K562 (cell line): ENCODE results near the gene ATP6V0A1. TPM values are rescaled to one million over a fixed set of nuclear protein-coding genes. Genes with fewer than 3 reads are reported as not detected.

Source experiments
- CHCHD3 ChIP-seq: fragments of 250-450 bp; sonication (Bioruptor Pico); IDR thresholded peaks from 2 replicates; pipeline ENCODE4 v2.1.2; 2022; ENCODE audit warnings: mild to moderate bottlenecking
- FOS ChIP-seq: IDR thresholded peaks from 3 replicates; pipeline ENCODE4 v1.6.1; 2011; ENCODE audit not compliant: insufficient read length; ENCODE audit errors: extremely low read depth
- FOXJ2 ChIP-seq: fragments of 200-800 bp; sonication (Bioruptor generic); IDR thresholded peaks from 2 replicates; pipeline ENCODE4 v1.6.1; 2016; ENCODE audit warnings: missing genetic modification characterization, missing compliant biosample characterization
- MAFK ChIP-seq: IDR thresholded peaks from 2 replicates; pipeline ENCODE4 v1.6.1; 2011; ENCODE audit warnings: low read length, improper control_type of control experiment
- NFIX ChIP-seq: fragments of 250-450 bp; sonication (Bioruptor Pico); IDR thresholded peaks from 2 replicates; pipeline ENCODE4 v1.4.0; 2020; ENCODE audit warnings: low read depth, mild to moderate bottlenecking, moderate library complexity
- RFX5 ChIP-seq: IDR thresholded peaks from 2 replicates; pipeline ENCODE4 v1.6.1; 2011; ENCODE audit warnings: low read depth, mild to moderate bottlenecking, improper control_type of control experiment, low read length
- ZNF217 ChIP-seq: sonication (generic); formaldehyde crosslinking; IDR thresholded peaks from 2 replicates; pipeline ENCODE4 v1.8.0; 2022; ENCODE audit warnings: mild to moderate bottlenecking, missing genetic modification reagents
- polyA plus RNA-seq, 8 experiments: library from polyadenylated mRNA; depleted of rRNA in 4 of 8; stranded (reverse) in 5 of 8; unstranded in 3 of 8; fragments of >200 nt; fragmentation: Nextera tagmentation in 2 of 8; fragmentation: Illumina TruSeq in 1 of 8; extraction: Ambion mirVana in 2 of 8; extraction: Trizol in 1 of 8; gene quantifications; 2 replicates each; pipeline versions ENCODE4 v1.2.1 to v1.2.3, GENCODE V29; 2011 to 2014; ENCODE audit warnings: inconsistent platforms in 1 of 8, missing spikeins in 1 of 8
- total RNA-seq, 7 experiments: library from RNA; depleted of rRNA in 6 of 7; stranded (reverse); fragments of >200 nt in 6 of 7; fragmentation: Illumina TruSeq in 2 of 7; extraction: Trizol in 2 of 7; gene quantifications; 2 replicates each; pipeline versions ENCODE4 v1.2.1 to v1.2.3, GENCODE V29; 2011 to 2021; ENCODE audit warnings: low replicate concordance in 1 of 7
- TF ChIP-seq, protein P1 (sequence below): fragments of 250-450 bp; sonication (Bioruptor Pico); IDR thresholded peaks from 2 replicates; pipeline ENCODE4 v1.4.0; 2020
- TF ChIP-seq, protein P2 (sequence below): fragments of 250-450 bp; sonication (Bioruptor Pico); IDR thresholded peaks from 2 replicates; pipeline ENCODE4 v1.5.0; 2021; ENCODE audit warnings: mild to moderate bottlenecking, borderline replicate concordance
- TF ChIP-seq, protein P3 (sequence below): fragments of 250-450 bp; sonication (Bioruptor Pico); IDR thresholded peaks from 2 replicates; pipeline ENCODE4 v1.9.0; 2021; ENCODE audit warnings: mild to moderate bottlenecking, inconsistent platforms

The ATP6V0A1 gene
- total and polyA plus RNA-seq, 9 of the 15 experiments (the other 6 are each of a cell fraction or from before 2014, with no cell fraction given) = 11.8 to 158 (median 75.5) TPM

DNA sequence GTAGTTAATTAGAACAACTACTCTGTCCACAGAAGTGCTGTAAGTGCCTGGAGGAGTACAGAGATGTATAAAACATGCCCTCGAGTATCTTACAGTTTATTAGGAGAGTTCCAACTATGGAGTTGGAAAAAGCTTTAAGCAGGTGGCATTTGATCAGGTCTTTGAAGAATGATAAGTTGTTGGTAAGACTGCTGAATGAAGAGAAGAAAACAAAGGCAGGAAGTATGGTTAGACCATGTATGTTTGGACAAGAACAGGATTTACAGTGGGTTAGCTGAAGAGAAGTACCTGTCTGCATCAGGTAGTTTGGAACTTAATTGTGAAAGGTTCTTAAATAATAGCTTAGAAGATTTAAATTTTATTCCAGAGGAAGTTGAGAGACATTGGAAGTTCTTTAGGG lies 29.4 kb downstream of the ATP6V0A1 start (continued):
- TF ChIP-seq, protein P1, sequence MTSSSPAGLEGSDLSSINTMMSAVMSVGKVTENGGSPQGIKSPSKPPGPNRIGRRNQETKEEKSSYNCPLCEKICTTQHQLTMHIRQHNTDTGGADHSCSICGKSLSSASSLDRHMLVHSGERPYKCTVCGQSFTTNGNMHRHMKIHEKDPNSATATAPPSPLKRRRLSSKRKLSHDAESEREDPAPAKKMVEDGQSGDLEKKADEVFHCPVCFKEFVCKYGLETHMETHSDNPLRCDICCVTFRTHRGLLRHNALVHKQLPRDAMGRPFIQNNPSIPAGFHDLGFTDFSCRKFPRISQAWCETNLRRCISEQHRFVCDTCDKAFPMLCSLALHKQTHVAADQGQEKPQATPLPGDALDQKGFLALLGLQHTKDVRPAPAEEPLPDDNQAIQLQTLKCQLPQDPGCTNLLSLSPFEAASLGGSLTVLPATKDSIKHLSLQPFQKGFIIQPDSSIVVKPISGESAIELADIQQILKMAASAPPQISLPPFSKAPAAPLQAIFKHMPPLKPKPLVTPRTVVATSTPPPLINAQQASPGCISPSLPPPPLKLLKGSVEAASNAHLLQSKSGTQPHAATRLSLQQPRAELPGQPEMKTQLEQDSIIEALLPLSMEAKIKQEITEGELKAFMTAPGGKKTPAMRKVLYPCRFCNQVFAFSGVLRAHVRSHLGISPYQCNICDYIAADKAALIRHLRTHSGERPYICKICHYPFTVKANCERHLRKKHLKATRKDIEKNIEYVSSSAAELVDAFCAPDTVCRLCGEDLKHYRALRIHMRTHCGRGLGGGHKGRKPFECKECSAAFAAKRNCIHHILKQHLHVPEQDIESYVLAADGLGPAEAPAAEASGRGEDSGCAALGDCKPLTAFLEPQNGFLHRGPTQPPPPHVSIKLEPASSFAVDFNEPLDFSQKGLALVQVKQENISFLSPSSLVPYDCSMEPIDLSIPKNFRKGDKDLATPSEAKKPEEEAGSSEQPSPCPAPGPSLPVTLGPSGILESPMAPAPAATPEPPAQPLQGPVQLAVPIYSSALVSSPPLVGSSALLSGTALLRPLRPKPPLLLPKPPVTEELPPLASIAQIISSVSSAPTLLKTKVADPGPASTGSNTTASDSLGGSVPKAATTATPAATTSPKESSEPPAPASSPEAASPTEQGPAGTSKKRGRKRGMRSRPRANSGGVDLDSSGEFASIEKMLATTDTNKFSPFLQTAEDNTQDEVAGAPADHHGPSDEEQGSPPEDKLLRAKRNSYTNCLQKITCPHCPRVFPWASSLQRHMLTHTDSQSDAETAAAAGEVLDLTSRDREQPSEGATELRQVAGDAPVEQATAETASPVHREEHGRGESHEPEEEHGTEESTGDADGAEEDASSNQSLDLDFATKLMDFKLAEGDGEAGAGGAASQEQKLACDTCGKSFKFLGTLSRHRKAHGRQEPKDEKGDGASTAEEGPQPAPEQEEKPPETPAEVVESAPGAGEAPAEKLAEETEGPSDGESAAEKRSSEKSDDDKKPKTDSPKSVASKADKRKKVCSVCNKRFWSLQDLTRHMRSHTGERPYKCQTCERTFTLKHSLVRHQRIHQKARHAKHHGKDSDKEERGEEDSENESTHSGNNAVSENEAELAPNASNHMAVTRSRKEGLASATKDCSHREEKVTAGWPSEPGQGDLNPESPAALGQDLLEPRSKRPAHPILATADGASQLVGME = no peak
- TF ChIP-seq MAFK (no peak), NFIX (CRISPR knock-in tag) (no peak), ZNF217 (CRISPR knock-in tag) (no peak), RFX5 (no peak), FOXJ2 (tag) (no peak), FOS (no peak), CHCHD3 (CRISPR knock-in tag) (no peak)
- TF ChIP-seq, protein P2, sequence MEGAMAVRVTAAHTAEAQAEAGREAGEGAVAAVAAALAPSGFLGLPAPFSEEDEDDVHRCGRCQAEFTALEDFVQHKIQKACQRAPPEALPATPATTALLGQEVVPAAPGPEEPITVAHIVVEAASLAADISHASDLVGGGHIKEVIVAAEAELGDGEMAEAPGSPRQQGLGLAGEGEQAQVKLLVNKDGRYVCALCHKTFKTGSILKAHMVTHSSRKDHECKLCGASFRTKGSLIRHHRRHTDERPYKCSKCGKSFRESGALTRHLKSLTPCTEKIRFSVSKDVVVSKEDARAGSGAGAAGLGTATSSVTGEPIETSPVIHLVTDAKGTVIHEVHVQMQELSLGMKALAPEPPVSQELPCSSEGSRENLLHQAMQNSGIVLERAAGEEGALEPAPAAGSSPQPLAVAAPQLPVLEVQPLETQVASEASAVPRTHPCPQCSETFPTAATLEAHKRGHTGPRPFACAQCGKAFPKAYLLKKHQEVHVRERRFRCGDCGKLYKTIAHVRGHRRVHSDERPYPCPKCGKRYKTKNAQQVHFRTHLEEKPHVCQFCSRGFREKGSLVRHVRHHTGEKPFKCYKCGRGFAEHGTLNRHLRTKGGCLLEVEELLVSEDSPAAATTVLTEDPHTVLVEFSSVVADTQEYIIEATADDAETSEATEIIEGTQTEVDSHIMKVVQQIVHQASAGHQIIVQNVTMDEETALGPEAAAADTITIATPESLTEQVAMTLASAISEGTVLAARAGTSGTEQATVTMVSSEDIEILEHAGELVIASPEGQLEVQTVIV = no peak
- TF ChIP-seq, protein P3, sequence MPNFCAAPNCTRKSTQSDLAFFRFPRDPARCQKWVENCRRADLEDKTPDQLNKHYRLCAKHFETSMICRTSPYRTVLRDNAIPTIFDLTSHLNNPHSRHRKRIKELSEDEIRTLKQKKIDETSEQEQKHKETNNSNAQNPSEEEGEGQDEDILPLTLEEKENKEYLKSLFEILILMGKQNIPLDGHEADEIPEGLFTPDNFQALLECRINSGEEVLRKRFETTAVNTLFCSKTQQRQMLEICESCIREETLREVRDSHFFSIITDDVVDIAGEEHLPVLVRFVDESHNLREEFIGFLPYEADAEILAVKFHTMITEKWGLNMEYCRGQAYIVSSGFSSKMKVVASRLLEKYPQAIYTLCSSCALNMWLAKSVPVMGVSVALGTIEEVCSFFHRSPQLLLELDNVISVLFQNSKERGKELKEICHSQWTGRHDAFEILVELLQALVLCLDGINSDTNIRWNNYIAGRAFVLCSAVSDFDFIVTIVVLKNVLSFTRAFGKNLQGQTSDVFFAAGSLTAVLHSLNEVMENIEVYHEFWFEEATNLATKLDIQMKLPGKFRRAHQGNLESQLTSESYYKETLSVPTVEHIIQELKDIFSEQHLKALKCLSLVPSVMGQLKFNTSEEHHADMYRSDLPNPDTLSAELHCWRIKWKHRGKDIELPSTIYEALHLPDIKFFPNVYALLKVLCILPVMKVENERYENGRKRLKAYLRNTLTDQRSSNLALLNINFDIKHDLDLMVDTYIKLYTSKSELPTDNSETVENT (CRISPR knock-in tag) = no peak
